HG03439 (cell line): ENCODE measurements around the gene ATF2.

ENCODE experiments used
- ATAC-seq: cut with Tn5 transposase; IDR thresholded peaks from one replicate; pipeline ENCODE4 v1.9.1; 2021; ENCODE audit warnings: mild to moderate bottlenecking, moderate library complexity; ENCODE audit not compliant: unreplicated experiment

Gene ATF2

GRCh38 chr2:175030380-175031271 is 137.4 kb downstream of the ATF2 start:
- no peak for ATAC-seq

- ATAC-seq, result no peak
Observed at GRCh38 chr2:175027755-175028154, 140.2 kb downstream of the ATF2 start.

- no peak for ATAC-seq
Observed at GRCh38 chr2:175026385-175026784, 141.6 kb downstream of the ATF2 start.

DNA sequence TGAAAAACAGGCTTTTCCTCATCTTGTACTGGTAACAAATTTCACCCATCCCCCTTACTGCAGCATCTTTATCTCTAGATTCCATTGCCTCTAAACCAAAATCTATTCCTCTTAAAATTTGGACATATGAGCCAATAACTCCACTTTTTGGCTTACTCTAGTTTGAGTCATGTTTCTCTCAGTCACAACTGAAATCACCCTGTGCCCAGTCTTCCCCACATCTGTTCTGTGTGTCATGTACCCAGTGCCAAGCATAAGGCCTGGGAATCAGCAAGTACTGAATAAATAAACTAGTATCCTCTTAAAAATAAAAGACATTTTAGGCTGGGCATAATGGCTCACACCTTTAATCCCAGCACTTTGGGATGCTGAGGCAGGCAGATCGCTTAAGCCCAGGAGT is 142.1 kb downstream of the ATF2 start:
- ATAC-seq, result no peak

- ATAC-seq, result no peak
Observed at GRCh38 chr2:175025233-175025632, 142.8 kb downstream of the ATF2 start.

GRCh38 chr2:175022923-175023322 is 145.1 kb downstream of the ATF2 start:
- no peak for ATAC-seq
